ENCODE data around the gene POU2AF2.

The POU2AF2 gene

GRCh38 chr11:111329306-111330204 is 84.0 kb downstream of the POU2AF2 start:
- no peak for DNase-seq (ENCODE audit: low read depth in 2 of 2, low spot score in 1 of 2)

GRCh38 chr11:111330234-111330893 is 84.8 kb downstream of the POU2AF2 start:
- DNase-seq (ENCODE audit: low read depth in 2 of 2, low spot score in 1 of 2) = no peak

- no peak for DNase-seq (ENCODE audit: low read depth in 2 of 2, low spot score in 1 of 2)
These were observed 86.4 kb downstream of the POU2AF2 start for GRCh38 chr11:111331711-111332479.

GRCh38 chr11:111334532-111335502 is 89.3 kb downstream of the POU2AF2 start:
- no peak for DNase-seq (ENCODE audit: low read depth in 2 of 2, low spot score in 1 of 2)

GRCh38 chr11:111335549-111335948 is 90.0 kb downstream of the POU2AF2 start:
- no peak for DNase-seq (ENCODE audit: low read depth in 2 of 2, low spot score in 1 of 2)
